Measurements from ENCODE around the gene VEGFD.

The VEGFD gene

GRCh38 chrX:15359701-15360100 is 24.5 kb downstream of the VEGFD start:
- DNase-seq (ENCODE audit: low read depth) = no peak

- no peak for DNase-seq (ENCODE audit: low read depth)
These were observed 25.7 kb downstream of the VEGFD start for GRCh38 chrX:15358533-15358932.

- DNase-seq (ENCODE audit: low read depth) = no peak
These were observed 27.8 kb downstream of the VEGFD start for GRCh38 chrX:15356444-15356843.

- DNase-seq (ENCODE audit: low read depth) = no peak
These were observed 33.8 kb downstream of the VEGFD start for GRCh38 chrX:15350329-15350996.

GRCh38 chrX:15349046-15349445 is 35.2 kb downstream of the VEGFD start:
- no peak for DNase-seq (ENCODE audit: low read depth)

- no peak for DNase-seq (ENCODE audit: low read depth)
These were observed 38.2 kb downstream of the VEGFD start for GRCh38 chrX:15345976-15346375.

GRCh38 chrX:15344106-15344505 is 40.1 kb downstream of the VEGFD start:
- DNase-seq (ENCODE audit: low read depth) = no peak

GRCh38 chrX:15343075-15343476 is 41.1 kb downstream of the VEGFD start:
- peak; percentile 36 for DNase-seq (ENCODE audit: low read depth)

- DNase-seq (ENCODE audit: low read depth) = no peak
These were observed 43.3 kb downstream of the VEGFD start for GRCh38 chrX:15340867-15341266.

GRCh38 chrX:15336023-15336413 is 48.2 kb downstream of the VEGFD start:
- DNase-seq (ENCODE audit: low read depth) = no peak

GRCh38 chrX:15335135-15336022 is 48.8 kb downstream of the VEGFD start, which contains the start of gene PIGA:
Gene PIGA (minus strand): TSS chrX:15335523. CDS start chrX:15331930, 3,593 bp downstream.
- peak; percentile 83 for DNase-seq (ENCODE audit: low read depth)

- no peak for DNase-seq (ENCODE audit: low read depth)
These were observed 49.7 kb downstream of the VEGFD start for GRCh38 chrX:15334561-15334960.

- no peak for DNase-seq (ENCODE audit: low read depth)
These were observed 55.4 kb downstream of the VEGFD start for GRCh38 chrX:15328821-15329220.

- DNase-seq (ENCODE audit: low read depth) = no peak
These were observed 56.1 kb downstream of the VEGFD start for GRCh38 chrX:15328131-15328530.

- no peak for DNase-seq (ENCODE audit: low read depth)
These were observed 61.7 kb downstream of the VEGFD start for GRCh38 chrX:15322472-15322871.

GRCh38 chrX:15322072-15322471 is 62.1 kb downstream of the VEGFD start:
- no peak for DNase-seq (ENCODE audit: low read depth)

- DNase-seq (ENCODE audit: low read depth) = no peak
These were observed 62.8 kb downstream of the VEGFD start for GRCh38 chrX:15321447-15321846.

GRCh38 chrX:15320297-15320696 is 63.9 kb downstream of the VEGFD start:
- no peak for DNase-seq (ENCODE audit: low read depth)

GRCh38 chrX:15319075-15319474 is 65.1 kb downstream of the VEGFD start:
- DNase-seq (ENCODE audit: low read depth) = no peak

- DNase-seq (ENCODE audit: low read depth) = no peak
These were observed 68.7 kb downstream of the VEGFD start, which contains the start of gene ASB11 for GRCh38 chrX:15315509-15315908. Gene ASB11 (minus strand): TSS chrX:15315640. CDS start chrX:15315605, 35 bp downstream.

- DNase-seq (ENCODE audit: low read depth) = no peak
These were observed 69.7 kb downstream of the VEGFD start for GRCh38 chrX:15314472-15314871.

GRCh38 chrX:15311119-15311518 is 73.1 kb downstream of the VEGFD start:
- DNase-seq (ENCODE audit: low read depth) = no peak

- no peak for DNase-seq (ENCODE audit: low read depth)
These were observed 74.1 kb downstream of the VEGFD start for GRCh38 chrX:15310117-15310516.

All from GM04503 (cell line).